H9 (cell line): ENCODE measurements around the gene COL18A1. TPM values are rescaled to one million over a fixed set of nuclear protein-coding genes. Genes with fewer than 3 reads are reported as not detected.
A peak's percentile ranks its signal among the peaks of the same experiment; 100 is the strongest.

Experiments used
- DNase-seq: peaks from one replicate; pipeline ENCODE4 v3.0.0-alpha.2; 2017
- H2AFZ ChIP-seq: one replicate; pipeline ENCODE4 v1.6.1; 2013; ENCODE audit warnings: mild to moderate bottlenecking, low read length, control low read depth, moderate library complexity
- H2AK5ac ChIP-seq: 2 replicates; pipeline ENCODE4 v1.6.1; 2013; ENCODE audit warnings: low read length, control low read depth, mixed read lengths; ENCODE audit not compliant: insufficient read length
- H2BK120ac ChIP-seq: one replicate; pipeline ENCODE4 v1.6.1; 2013; ENCODE audit warnings: low read depth, mild to moderate bottlenecking, low read length, control low read depth, inconsistent platforms; ENCODE audit not compliant: poor library complexity, severe bottlenecking
- H2BK12ac ChIP-seq: 2 replicates; pipeline ENCODE4 v1.6.1; 2013; ENCODE audit warnings: low read length, control low read depth, mixed read lengths, low read depth; ENCODE audit not compliant: insufficient read length
- H2BK15ac ChIP-seq: 2 replicates; pipeline ENCODE4 v1.6.1; 2013; ENCODE audit warnings: low read depth, low read length, control low read depth
- H2BK20ac ChIP-seq: one replicate; pipeline ENCODE4 v1.6.1; 2013; ENCODE audit warnings: low read depth, mild to moderate bottlenecking, low read length, control low read depth, inconsistent platforms; ENCODE audit not compliant: poor library complexity, severe bottlenecking
- H2BK5ac ChIP-seq: 2 replicates; pipeline ENCODE4 v1.6.1; 2013; ENCODE audit warnings: low read length, control low read depth, mixed read lengths; ENCODE audit not compliant: insufficient read length
- H3K14ac ChIP-seq: 2 replicates; pipeline ENCODE4 v1.6.1; 2013; ENCODE audit warnings: low read length, control low read depth; ENCODE audit not compliant: insufficient read depth
- H3K18ac ChIP-seq: 2 replicates; pipeline ENCODE4 v1.6.1; 2013; ENCODE audit warnings: low read depth, mild to moderate bottlenecking, mixed read lengths, low read length, control low read depth; ENCODE audit not compliant: insufficient read length
- H3K23ac ChIP-seq: 2 replicates; pipeline ENCODE4 v1.6.1; 2013; ENCODE audit warnings: low read length, control low read depth, mixed read lengths, low read depth; ENCODE audit not compliant: insufficient read length
- H3K23me2 ChIP-seq: 2 replicates; pipeline ENCODE4 v1.6.1; 2013; ENCODE audit warnings: low read depth, mild to moderate bottlenecking, mixed read lengths, low read length, control low read depth; ENCODE audit not compliant: insufficient read length, poor library complexity, severe bottlenecking
- H3K27ac ChIP-seq: 2 replicates; pipeline ENCODE4 v1.5.1; 2013; ENCODE audit warnings: low read length, control low read depth, mixed read lengths, low read depth; ENCODE audit not compliant: insufficient read length
- H3K27me3 ChIP-seq: 2 replicates; pipeline ENCODE4 v1.6.1; 2013; ENCODE audit warnings: low read length, control low read depth, inconsistent platforms; ENCODE audit not compliant: insufficient read depth
- H3K4ac ChIP-seq: 2 replicates; pipeline ENCODE4 v1.6.1; 2013; ENCODE audit warnings: low read depth, mild to moderate bottlenecking, control low read depth, inconsistent platforms, low read length, moderate library complexity
- H3K4me1 ChIP-seq: 2 replicates; pipeline ENCODE4 v1.6.1; 2013; ENCODE audit warnings: low read length, control low read depth, inconsistent platforms; ENCODE audit not compliant: insufficient read depth
- H3K4me2 ChIP-seq: 2 replicates; pipeline ENCODE4 v1.6.1; 2013; ENCODE audit warnings: low read length, control low read depth, mixed read lengths; ENCODE audit not compliant: insufficient read length, insufficient read depth
- H3K56ac ChIP-seq: 2 replicates; pipeline ENCODE4 v1.6.1; 2013; ENCODE audit warnings: low read depth, mild to moderate bottlenecking, mixed read lengths, low read length, control low read depth; ENCODE audit not compliant: insufficient read length
- H3K79me1 ChIP-seq: 2 replicates; pipeline ENCODE4 v1.6.1; 2013; ENCODE audit warnings: low read depth, mild to moderate bottlenecking, moderate library complexity, low read length, control low read depth, inconsistent platforms; ENCODE audit not compliant: insufficient read depth, poor library complexity, severe bottlenecking
- H3K79me2 ChIP-seq: 2 replicates; pipeline ENCODE4 v1.6.1; 2013; ENCODE audit warnings: low read length, control low read depth, inconsistent platforms; ENCODE audit not compliant: insufficient read depth
- H3K9ac ChIP-seq: 2 replicates; pipeline ENCODE4 v1.6.1; 2013; ENCODE audit warnings: low read length, control low read depth, mixed read lengths; ENCODE audit not compliant: insufficient read length; ENCODE audit errors: extremely low read depth
- H3K9me3 ChIP-seq: one replicate; pipeline ENCODE4 v1.6.1; 2013; ENCODE audit warnings: low read depth, low read length, inconsistent platforms; ENCODE audit not compliant: control insufficient read depth
- H3T11ph ChIP-seq: one replicate; pipeline ENCODE4 v1.6.1; 2013; ENCODE audit warnings: mild to moderate bottlenecking, low read length, control low read depth, inconsistent platforms
- H4K20me1 ChIP-seq: one replicate; pipeline ENCODE4 v1.6.1; 2013; ENCODE audit not compliant: control insufficient read depth, insufficient read length, insufficient read depth
- H4K5ac ChIP-seq: 2 replicates; pipeline ENCODE4 v1.6.1; 2013; ENCODE audit warnings: low read depth, mild to moderate bottlenecking, mixed read lengths, low read length, control low read depth; ENCODE audit not compliant: insufficient read length
- H4K8ac ChIP-seq: replicated peaks from 2 replicates; pipeline ENCODE4 v1.6.1; 2013; ENCODE audit warnings: low read length, control low read depth, mixed read lengths, low read depth; ENCODE audit not compliant: insufficient read length
- H4K91ac ChIP-seq: 2 replicates; pipeline ENCODE4 v1.6.1; 2013; ENCODE audit warnings: low read depth, mild to moderate bottlenecking, moderate library complexity, mixed read lengths, low read length, control low read depth; ENCODE audit not compliant: insufficient read length
- H3K27ac Mint-ChIP-seq, 3 experiments: 2 replicates in 2 of 3; 3 replicates in 1 of 3; pipeline ENCODE4 v1.8.0; 2020 to 2021; ENCODE audit warnings: mixed read lengths in 3 of 3, mild to moderate bottlenecking in 1 of 3, moderate library complexity in 1 of 3
- H3K27me3 Mint-ChIP-seq: 2 replicates; pipeline ENCODE4 v1.8.0; 2021; ENCODE audit warnings: low read depth, mild to moderate bottlenecking, moderate library complexity, mixed read lengths
- H3K36me3 Mint-ChIP-seq, 3 experiments: 2 replicates in 2 of 3; 3 replicates in 1 of 3; pipeline ENCODE4 v1.8.0; 2020 to 2021; ENCODE audit warnings: low read depth in 3 of 3, mixed read lengths in 3 of 3; ENCODE audit not compliant: insufficient read depth in 1 of 3
- H3K4me1 Mint-ChIP-seq, 2 experiments: 2 replicates each; pipeline ENCODE4 v1.8.0; 2020; ENCODE audit warnings: mixed read lengths in 2 of 2
- H3K4me3 Mint-ChIP-seq, 2 experiments: 2 replicates in 1 of 2; 3 replicates in 1 of 2; pipeline ENCODE4 v1.8.0; 2020 to 2021; ENCODE audit warnings: mild to moderate bottlenecking in 2 of 2, mixed read lengths in 2 of 2, moderate library complexity in 1 of 2
- H3K9me3 Mint-ChIP-seq, 2 experiments: 2 replicates in 1 of 2; 3 replicates in 1 of 2; pipeline ENCODE4 v1.8.0; 2020; ENCODE audit warnings: mild to moderate bottlenecking in 2 of 2, mixed read lengths in 2 of 2, moderate library complexity in 1 of 2
- WGBS: extraction: QIAGEN DNeasy Blood & Tissue Kit; methylation state at CpG from one replicate; pipeline ENCODE4 v1.1.7; 2013; ENCODE audit warnings: missing lambda C conversion rate, low lambda C conversion rate, mixed read lengths; ENCODE audit not compliant: insufficient read length; ENCODE audit errors: extremely low coverage; 5-methylcytosine and 5-hydroxymethylcytosine counted together
- total RNA-seq: library from RNA; stranded (reverse); gene quantifications from 2 replicates; pipeline ENCODE4 v1.2.1, GENCODE V29; 2021
- TF ChIP-seq, protein P1 (sequence below): fragments of 200-600 bp; sonication (generic); conservative IDR thresholded peaks from 3 replicates; pipeline ENCODE4 v1.8.0; 2021; ENCODE audit warnings: antibody characterized with exemption, mild to moderate bottlenecking

The COL18A1 gene
- total RNA-seq, 1 experiment from 2014 or later, result 232 TPM

DNA sequence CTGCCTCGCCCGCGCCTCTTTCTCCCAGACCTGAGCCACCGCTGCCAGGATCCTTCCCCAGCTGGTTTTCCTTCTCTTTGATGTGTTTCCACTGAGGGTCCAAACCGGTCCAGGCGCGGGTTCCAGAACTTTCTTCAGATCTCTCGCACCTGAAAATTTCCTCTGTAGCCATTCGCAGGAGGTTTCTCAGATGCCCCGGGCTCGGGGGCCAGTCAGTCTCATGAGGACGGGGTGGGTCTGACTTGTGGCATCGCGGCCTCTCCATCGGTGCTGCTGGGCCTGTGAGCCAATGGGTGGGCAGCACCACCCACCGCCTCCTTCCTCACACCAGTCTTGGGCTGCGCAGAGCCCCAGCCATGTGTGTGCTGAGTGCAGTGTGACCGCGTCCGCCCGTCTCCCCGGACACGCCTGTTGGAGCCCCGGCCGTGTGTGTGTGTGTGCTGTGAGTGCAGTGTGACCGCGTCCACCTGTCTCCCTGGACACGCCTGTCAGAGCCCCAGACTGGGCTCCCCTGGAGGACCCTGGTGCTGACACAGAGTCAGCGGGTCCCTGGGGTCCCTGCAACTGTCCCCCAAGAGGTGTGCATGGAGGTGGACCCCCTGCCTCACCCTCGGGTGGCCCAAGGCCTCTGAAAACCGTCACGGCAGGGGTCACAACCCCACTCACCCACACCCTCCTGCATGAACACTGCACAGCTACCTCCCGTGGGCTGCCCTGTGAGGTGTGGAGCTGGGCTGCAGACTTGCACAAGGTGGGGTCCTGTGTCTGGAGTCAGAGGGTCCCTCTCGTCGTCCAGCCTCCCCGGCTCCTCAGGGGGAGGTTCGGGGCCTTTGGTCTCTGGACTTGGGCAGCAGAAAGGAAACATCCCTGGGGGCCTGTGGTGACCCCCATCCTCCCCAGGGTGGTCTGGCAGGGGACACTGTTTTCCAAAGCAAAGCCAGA is 20.2 kb downstream of the COL18A1 start:
- H3K27ac ChIP-seq, result no peak overlapping the region

More for the DNA sequence above, 20.2 kb downstream of the COL18A1 start:
- Mint-ChIP-seq H3K36me3 (peaks cover 2 to 24% (median 19%) of the 10 kb centered on the region in 3 experiments; a peak in 6 of 7 replicates), H3K27ac (peak overlapping the region in 2 of 3 experiments; percentile 27 to 53; a peak in 1 of 7 replicates), H3K9me3 (no peaks in the 10 kb centered on the region), H3K4me1 (peaks cover 31 to 40% of the 10 kb centered on the region in 2 experiments), H3K4me3 (no peak overlapping the region), H3K27me3 (no peaks in the 10 kb centered on the region)
- H4K20me1 ChIP-seq, result no peaks in the 10 kb centered on the region
- no peak overlapping the region for H3K56ac ChIP-seq
- H3K23me2 ChIP-seq, result no peaks in the 10 kb centered on the region
- H3K79me2 ChIP-seq, result peaks cover 63% of the 10 kb centered on the region; the same call in 1 of the 2 replicates
- peaks cover 2% of the 10 kb centered on the region for H3K79me1 ChIP-seq
- no peak overlapping the region for H2BK20ac ChIP-seq
- H4K5ac ChIP-seq, result no peak overlapping the region
- WGBS, result no CpG with 5 or more reads among the region's 37 CpGs
- H4K8ac ChIP-seq, result no peak overlapping the region
- H3T11ph ChIP-seq, result no peak overlapping the region
- no peak overlapping the region for H3K18ac ChIP-seq
- H3K9ac ChIP-seq, result no peak overlapping the region
- no peak overlapping the region for H3K4me2 ChIP-seq
- H3K27me3 ChIP-seq, result no peaks in the 10 kb centered on the region
- no peak overlapping the region for H3K23ac ChIP-seq
- no peak overlapping the region for H2BK5ac ChIP-seq
- H3K4ac ChIP-seq, result no peak overlapping the region
- TF ChIP-seq, protein P1, sequence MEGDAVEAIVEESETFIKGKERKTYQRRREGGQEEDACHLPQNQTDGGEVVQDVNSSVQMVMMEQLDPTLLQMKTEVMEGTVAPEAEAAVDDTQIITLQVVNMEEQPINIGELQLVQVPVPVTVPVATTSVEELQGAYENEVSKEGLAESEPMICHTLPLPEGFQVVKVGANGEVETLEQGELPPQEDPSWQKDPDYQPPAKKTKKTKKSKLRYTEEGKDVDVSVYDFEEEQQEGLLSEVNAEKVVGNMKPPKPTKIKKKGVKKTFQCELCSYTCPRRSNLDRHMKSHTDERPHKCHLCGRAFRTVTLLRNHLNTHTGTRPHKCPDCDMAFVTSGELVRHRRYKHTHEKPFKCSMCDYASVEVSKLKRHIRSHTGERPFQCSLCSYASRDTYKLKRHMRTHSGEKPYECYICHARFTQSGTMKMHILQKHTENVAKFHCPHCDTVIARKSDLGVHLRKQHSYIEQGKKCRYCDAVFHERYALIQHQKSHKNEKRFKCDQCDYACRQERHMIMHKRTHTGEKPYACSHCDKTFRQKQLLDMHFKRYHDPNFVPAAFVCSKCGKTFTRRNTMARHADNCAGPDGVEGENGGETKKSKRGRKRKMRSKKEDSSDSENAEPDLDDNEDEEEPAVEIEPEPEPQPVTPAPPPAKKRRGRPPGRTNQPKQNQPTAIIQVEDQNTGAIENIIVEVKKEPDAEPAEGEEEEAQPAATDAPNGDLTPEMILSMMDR, result no peak
- DNase-seq, result no peak
- no peak overlapping the region for H2BK15ac ChIP-seq
- no peak overlapping the region for H2AK5ac ChIP-seq
- H3K4me1 ChIP-seq, result peaks cover 3% of the 10 kb centered on the region; the same call in 1 of the 2 replicates
- H3K9me3 ChIP-seq, result no peaks in the 10 kb centered on the region
- H4K91ac ChIP-seq, result no peak overlapping the region
- H2AFZ ChIP-seq, result no peak overlapping the region
- no peak overlapping the region for H3K14ac ChIP-seq
- no peak overlapping the region for H2BK120ac ChIP-seq
- H2BK12ac ChIP-seq, result no peak overlapping the region
